ENCODE measurements around the gene MVB12B.

Gene MVB12B

DNA sequence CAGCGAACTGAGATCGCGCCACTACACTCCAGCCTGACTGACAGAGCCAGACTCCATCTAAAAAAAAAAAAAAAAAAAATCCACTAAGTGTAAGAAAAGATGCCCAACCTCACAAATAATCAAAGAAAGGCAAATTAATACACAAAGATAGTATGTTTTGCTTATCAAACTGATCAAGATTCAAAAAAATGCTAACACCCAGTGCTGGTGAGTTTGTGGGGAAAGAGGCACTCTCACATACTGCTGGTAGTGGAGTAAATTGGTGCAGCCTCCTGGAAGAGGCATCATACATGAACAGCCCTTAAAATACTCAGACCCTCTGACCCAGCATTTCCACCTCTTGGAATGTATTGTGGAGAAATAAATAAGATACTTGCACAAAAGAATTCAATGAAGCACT lies 216.9 kb downstream of the MVB12B start:
- no peak for DNase-seq (ENCODE audit: low spot score)
- TF ChIP-seq, protein P1, sequence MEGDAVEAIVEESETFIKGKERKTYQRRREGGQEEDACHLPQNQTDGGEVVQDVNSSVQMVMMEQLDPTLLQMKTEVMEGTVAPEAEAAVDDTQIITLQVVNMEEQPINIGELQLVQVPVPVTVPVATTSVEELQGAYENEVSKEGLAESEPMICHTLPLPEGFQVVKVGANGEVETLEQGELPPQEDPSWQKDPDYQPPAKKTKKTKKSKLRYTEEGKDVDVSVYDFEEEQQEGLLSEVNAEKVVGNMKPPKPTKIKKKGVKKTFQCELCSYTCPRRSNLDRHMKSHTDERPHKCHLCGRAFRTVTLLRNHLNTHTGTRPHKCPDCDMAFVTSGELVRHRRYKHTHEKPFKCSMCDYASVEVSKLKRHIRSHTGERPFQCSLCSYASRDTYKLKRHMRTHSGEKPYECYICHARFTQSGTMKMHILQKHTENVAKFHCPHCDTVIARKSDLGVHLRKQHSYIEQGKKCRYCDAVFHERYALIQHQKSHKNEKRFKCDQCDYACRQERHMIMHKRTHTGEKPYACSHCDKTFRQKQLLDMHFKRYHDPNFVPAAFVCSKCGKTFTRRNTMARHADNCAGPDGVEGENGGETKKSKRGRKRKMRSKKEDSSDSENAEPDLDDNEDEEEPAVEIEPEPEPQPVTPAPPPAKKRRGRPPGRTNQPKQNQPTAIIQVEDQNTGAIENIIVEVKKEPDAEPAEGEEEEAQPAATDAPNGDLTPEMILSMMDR (IDR thresholded peaks at IDR 0.05) = no peak
- H3K27ac ChIP-seq = no peak overlapping the region
- H3K4me3 ChIP-seq = no peak overlapping the region

DNA sequence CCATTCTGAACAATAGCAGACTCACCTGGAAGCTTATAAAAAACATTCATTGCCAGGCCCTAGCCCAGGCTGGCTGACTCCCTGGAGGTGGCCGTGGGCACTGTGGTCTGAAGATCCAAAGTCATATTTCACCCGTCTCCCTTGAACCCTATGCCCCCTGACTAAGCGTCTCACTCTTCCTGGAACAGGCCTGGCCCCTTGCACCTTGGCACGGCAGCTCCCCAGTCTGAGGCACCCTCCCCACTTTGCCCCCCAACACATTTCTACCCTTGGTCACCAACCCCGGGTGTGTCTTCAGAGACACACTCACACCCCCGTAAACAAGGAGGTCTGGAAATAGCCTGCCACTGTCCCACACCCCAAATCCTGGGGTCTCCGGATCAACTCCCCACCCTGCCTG lies 218.5 kb downstream of the MVB12B start:
- no peak for DNase-seq (ENCODE audit: low spot score)
- H3K4me3 ChIP-seq = no peak overlapping the region
- TF ChIP-seq, protein P1 (IDR thresholded peaks at IDR 0.05) = no peak
- no peak overlapping the region for H3K27ac ChIP-seq

DNA sequence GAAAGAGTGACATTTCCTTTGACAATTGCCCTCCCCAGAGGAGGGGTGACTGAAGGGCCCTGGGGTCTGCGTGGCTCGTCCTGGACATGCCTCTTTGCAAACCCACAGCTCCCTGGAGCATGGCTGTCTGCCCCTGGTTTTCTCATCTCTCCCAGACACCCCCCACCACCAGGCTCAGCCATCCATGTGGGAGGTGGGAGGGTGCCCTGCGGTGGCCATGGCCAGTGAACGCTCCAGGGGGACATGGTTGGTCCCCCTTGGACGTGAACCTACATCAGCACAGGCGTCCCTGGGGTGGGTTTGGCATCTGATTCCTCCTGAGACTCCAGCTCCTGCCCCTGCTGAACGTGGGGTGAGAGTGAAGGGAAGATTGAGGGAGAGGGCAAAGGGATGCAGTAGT lies 219.4 kb downstream of the MVB12B start:
- no peak overlapping the region for H3K27ac ChIP-seq
- DNase-seq (ENCODE audit: low spot score) = no peak
- TF ChIP-seq, protein P1 (IDR thresholded peaks at IDR 0.05) = no peak
- H3K4me3 ChIP-seq = no peak overlapping the region

DNA sequence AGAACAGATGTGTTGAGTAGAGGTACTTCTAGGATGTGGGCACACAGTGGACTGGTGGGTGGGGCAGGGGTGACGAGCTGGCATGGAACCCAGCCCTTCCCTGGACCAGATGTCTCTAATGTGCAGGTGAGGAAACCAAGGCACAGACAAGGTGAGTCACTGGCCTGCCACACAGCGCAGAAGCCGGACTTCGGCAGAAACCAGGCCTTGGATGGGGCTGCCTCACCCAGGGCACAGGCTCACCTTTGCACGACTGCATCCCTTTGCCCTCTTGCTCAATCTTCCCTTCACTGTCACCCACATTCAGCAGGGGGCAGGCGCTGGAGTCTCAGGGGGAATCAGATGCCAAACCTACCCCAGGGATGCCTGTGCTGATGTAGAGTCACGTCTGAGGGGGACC lies 221.7 kb downstream of the MVB12B start:
- Histone ChIP-seq H3K27ac (no peak overlapping the region), H3K4me3 (no peak overlapping the region)
- TF ChIP-seq, protein P1 (IDR thresholded peaks at IDR 0.05) = no peak
- no peak for DNase-seq (ENCODE audit: low spot score)

DNA sequence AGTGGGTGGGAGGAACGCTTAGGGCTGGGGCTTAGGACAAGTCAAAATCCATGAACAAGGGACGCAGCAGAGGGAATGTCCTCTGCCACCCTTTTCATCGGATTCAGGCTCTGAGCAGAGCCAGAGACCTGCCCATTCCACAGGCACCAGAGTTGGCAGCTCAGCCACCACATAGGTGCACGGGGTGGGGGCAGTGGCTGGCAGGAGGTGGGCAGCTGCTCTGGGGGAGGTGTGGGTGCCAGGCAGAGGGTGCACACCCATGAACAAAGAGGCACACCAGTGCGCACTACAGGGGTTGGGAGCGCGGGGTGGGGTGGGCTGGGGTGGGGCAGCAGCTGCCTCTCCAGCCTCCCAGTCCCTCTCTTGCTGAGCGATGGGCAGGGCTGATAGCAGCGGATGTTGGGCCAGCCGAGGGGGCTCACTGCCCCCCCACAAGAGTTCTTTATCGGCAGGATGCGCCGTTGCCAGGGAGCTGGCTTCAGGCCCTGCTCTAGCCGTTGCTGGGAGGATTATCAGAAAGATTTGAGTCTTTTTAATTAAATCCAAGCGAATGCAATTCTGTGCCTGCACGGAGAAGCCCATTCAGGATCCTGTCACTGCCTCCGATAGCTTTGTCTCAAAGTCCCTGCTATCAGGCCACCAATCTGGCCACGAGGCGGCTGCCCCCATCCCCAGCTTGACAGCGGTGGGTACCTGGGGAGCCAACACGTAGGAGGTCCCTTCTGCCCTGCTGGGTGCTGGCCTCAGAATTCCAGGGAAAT lies 222.8 kb downstream of the MVB12B start:
- DNase-seq (ENCODE audit: low spot score) = no peak
- H3K4me3 ChIP-seq = no peak overlapping the region
- TF ChIP-seq, protein P1 (IDR thresholded peaks at IDR 0.05) = no peak
- no peak overlapping the region for H3K27ac ChIP-seq

DNA sequence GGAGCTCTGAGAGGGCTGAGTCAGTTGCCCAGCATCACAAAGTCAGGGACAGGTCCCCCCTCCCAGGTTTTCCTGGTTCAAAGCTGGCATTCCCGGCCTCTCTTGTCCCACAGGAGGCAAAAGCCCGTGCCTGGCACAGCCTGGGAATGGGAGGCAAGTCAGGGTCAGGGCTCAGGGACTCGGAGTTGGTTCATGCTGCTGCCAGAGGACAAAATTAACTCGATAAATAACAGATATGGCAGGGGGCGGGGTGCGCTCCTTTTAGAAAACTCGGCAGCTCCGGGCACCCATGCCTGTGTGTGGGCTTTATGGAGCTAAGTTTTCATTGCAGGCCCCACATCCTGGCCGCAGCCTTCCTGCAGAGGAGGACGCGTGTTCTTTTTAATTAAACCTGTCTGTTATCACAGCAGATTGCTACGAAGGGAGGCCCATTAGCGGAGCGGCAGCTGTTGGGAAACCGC lies 224.3 kb downstream of the MVB12B start:
- Histone ChIP-seq H3K27ac (no peak overlapping the region), H3K4me3 (no peak overlapping the region)
- DNase-seq (ENCODE audit: low spot score) = no peak
- TF ChIP-seq, protein P1 (IDR thresholded peaks at IDR 0.05) = no peak

DNA sequence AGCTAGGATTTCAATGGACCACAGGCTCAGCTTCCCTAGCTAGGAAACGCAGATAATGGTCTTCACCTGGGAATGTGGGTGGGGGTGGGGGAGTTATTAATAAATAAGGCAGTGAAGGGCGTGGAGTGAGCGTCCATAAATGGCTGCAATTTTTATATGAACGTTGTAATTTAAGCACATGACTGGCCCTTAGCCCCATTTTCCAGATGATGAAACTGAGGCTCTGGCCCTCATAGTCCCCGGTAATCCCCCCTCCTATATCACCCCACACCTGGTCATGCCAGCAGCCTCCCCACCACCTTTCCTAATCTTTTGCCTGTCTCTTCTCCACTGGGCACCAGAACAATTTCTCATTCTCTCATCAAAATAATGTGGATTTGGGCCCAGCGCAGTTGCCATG lies 225.2 kb downstream of the MVB12B start:
- no peak for DNase-seq (ENCODE audit: low spot score)
- H3K27ac ChIP-seq = no peak overlapping the region
- H3K4me3 ChIP-seq = no peak overlapping the region
- TF ChIP-seq, protein P1 (IDR thresholded peaks at IDR 0.05) = no peak

Measured in coronary artery (tissue), 2 donors.